Measurements from ENCODE around the gene ATG9B.

Gene ATG9B

GRCh38 chr7:150977382-150978125 is 46.7 kb downstream of the ATG9B start:
- DNase-seq, result no peak

- DNase-seq, result no peak
Measured at GRCh38 chr7:150976529-150977381, 47.5 kb downstream of the ATG9B start.

- no peak for DNase-seq
Measured at GRCh38 chr7:150975536-150976319, 48.6 kb downstream of the ATG9B start.

DNA sequence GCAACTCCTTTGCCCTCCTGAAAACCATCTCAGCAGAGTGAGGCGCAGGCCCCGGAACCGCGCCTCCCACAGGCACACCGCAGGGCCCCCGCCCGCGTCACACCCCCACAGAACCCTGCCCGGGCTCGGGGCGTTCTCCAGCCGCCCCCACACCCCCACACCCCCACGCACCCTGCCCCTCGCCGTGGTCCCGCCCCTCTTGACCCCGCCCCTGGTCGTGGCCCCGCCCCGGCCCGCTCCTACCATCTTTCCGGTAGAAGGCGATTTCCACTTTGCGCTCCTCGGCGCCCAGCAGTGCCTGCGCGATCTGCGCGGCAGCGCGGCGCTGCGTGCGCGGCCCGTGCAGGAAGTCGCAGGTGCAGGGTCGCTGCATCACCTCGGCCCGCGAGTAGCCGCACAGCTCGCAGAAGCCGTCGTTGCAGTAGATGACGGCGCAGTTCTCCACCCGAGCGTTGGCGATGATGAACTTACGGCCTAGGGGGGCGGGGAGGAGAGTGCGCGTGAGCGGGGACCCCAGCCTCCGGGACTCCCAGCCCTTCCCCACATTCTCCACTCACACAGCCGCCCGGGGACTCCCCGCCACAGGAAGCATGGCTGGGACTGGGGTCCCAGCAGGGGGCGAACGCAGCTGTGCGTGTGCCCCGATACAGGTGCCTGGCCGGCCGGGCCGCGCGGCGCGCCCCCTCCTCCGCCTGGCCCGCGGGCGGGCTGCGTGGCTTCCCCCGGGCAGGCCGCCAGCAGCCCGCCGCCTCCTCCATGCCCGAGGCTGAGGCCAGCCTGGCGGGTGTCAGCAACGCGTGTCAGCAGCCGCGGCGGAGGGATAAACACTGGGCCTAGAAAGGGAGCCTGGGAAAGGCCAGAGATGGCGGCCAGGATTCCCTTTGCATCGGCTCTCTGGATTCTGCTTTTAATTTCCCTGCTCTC is 49.6 kb downstream of the ATG9B start:
- DNase-seq, result peak; percentile 82

- no peak for DNase-seq
Measured at GRCh38 chr7:150973571-150974451, 50.5 kb downstream of the ATG9B start.

DNA sequence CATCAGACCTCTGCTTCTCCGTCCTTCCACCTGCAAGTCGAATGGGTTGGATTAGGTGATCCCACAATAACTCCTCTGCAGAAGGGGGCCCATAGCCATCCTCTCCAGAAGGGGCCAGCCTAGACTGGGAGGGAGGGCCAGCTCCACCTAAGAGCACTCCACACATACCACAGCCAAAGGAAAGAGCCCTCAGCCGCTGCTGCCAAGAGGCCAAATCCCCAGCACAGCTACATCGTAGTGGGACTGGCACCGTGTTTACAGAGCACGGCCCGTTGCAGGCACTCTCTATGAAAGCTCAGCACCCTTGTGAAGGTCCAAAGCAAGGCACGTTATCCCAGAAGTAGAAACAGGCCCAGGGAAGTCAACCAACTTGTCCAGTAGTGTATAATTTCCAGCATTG is 51.6 kb downstream of the ATG9B start:
- no peak for DNase-seq

DNA sequence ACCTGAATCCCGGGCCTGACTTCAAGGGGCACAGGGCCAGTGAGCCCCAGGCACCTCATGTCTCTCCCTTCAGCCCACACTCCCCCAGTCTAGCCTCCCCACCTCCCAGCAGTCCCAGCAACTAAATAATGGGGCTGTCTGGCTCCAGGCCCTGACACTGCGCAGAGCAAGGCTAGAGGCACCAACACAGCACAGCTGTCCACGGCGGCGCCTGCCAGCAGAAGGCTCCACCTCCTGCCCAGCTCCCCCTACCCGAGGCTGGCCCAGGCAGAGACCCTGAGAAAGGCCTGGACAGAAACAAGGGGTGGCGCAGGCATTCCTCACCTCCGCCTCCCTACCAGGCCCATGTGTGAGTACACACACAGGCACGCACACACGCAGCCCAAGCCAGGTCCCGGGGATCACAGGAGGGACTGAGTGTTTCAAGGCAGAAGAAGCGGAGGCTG is 52.2 kb downstream of the ATG9B start:
- DNase-seq, result no peak

DNA sequence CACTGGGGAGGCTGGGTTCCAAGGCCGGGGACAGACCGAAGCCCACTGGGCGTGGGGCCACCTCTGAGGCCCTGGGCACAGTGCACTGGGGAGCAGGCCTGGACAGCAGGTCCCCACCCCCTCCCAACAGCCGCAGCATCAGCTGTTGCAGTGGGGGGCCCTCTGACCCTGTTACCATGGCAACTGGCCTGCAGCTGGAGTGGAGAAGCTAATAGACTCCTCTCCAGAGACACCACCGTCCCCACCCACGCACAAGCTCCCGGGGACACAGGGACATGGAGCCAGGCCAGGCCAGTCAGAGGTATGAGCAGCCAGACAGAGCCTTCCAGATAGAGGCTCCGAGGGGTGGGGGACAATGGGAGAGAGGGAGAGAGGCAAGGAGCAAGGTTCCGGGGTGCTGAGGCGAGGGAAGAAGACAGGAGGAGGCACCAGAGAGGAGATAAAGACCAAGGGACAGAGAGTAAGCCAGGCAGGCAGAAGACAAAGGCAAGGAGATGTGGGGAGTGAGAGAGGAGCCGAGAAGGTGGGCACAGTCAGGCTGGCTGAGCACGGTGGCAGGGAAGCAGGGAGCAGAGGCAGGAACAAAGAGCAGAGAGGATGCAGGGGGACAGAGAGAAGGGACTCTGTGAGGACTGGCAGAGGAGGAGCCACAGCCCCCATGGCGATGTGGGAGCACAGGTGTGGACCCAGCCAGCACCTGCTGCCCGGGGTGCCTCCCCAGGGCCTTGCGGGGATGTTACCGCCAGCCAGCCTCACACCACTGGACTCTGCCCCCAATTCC is 52.9 kb downstream of the ATG9B start:
- no peak for DNase-seq

DNA sequence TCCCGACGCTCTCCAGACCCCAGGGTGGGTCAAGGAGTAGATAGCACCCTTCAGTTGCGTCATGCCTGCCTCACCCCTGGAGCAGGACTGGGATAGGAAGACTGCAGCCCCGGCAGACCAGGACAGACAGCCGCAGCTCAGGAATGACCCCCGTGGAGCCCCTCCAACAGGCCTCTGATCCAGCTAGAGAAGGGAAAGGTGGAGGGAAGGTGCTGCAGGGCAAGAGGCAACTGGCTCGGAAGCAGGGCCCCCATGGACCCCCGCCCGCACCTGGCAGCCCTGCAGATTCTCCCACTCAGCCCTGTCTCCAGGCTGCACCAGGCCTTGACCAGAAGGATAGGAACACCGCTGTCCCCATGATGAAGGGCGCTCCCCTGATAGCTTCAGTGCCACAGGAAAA is 53.9 kb downstream of the ATG9B start:
- no peak for DNase-seq

DNA sequence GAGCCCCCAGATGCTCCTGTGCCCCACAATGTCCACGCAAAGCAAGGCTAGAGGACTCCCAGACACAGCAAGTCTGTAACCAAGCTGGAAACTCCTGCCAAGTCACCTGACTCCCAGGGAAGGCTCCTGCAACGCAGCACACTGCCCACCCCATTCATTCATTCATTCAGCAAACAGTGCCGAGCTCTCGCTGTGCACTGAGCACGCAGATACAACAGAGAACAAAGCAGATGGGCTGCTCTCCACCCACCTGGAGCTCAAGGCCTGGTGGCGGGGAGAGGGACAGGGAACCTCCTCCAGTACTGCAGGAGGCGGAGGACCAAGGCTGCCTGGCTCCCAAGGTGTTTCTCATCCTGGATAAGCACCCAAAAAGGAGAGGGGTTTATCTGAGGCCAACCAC is 54.8 kb downstream of the ATG9B start:
- DNase-seq, result no peak

GRCh38 chr7:150968734-150969372 is 55.4 kb downstream of the ATG9B start:
- DNase-seq, result no peak

GRCh38 chr7:150968056-150968733 is 56.1 kb downstream of the ATG9B start:
- DNase-seq, result no peak

DNA sequence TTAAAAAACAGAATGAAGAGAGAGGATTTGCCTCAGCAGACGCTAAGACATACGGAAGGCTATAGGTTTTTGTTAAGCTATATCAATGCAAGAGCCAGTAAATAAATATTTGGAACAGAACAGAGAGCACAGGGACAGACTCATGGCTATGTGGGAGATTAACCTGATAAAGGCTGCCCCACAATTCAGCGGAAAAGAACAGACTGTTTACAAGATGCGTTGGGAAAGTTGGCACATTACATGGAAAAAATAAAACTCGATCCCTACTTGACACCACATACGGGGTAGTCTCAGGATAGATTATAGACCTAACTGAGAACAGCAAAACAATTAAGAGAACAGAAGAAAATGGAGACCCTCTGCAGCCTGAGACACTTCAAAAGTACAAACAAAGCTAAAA is 56.9 kb downstream of the ATG9B start:
- DNase-seq, result no peak

DNA sequence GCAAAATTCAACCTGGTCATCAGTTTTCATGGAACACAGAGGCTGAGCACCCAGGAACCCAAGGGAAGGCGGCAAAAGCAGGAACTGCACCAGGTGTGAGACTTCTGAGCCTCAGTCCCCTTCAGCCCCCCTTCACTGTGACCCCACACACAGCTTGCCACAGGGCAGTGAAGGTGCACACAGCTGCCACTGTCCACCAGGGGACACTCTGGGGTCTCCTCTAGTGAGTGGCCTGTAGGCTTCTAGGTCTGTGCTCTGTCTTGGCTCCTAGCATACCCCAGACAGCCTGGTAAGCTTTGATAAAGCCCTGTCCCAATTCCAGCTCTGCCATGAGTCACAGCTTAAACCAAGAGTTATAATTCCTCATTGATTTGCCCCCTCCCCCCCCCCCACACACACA is 58.3 kb downstream of the ATG9B start:
- DNase-seq, result no peak

- no peak for DNase-seq
Measured at GRCh38 chr7:150965273-150965830, 58.9 kb downstream of the ATG9B start.

All from stimulated activated CD4-positive, alpha-beta T cell treated with anti-CD3 and anti-CD28 coated beads, Interleukin-15, amount 100 ng/mL, for 24 hours (primary cell).